Tibial nerve (tissue), 4 donors: ENCODE results near the gene ARAP1. TPM values are rescaled to one million over a fixed set of nuclear protein-coding genes. Genes with fewer than 3 reads are reported as not detected.
A peak's percentile ranks its signal among the peaks of the same experiment; 100 is the strongest.

Experiments used
- DNase-seq, 2 donors: peaks; one replicate each; pipeline ENCODE4 v3.0.0-alpha.2; 2019; ENCODE audit warnings: low spot score in 2 of 2
- H3K27ac ChIP-seq, 4 donors: fragments of 200-600 bp; sonication (generic) in 3 of 4; one replicate each; pipeline ENCODE4 v1.5.1; 2017 to 2019; ENCODE audit warnings: mild to moderate bottlenecking in 1 of 4
- H3K27me3 ChIP-seq, 2 donors: fragments of 200-600 bp; sonication (generic) in 1 of 2; one replicate each; pipeline versions ENCODE4 v1.5.1 to v1.6.0; 2017 to 2019
- H3K36me3 ChIP-seq, 3 donors: fragments of 200-600 bp; sonication (generic); one replicate each; pipeline ENCODE4 v1.5.1; 2018 to 2019
- H3K4me1 ChIP-seq, 4 donors: fragments of 200-600 bp; sonication (generic) in 3 of 4; one replicate each; pipeline ENCODE4 v1.5.1; 2017 to 2019
- H3K4me3 ChIP-seq, 4 donors: fragments of 200-600 bp; sonication (generic) in 3 of 4; one replicate each; pipeline ENCODE4 v1.5.1; 2017 to 2019; ENCODE audit warnings: mild to moderate bottlenecking in 1 of 4, moderate library complexity in 1 of 4
- H3K9me3 ChIP-seq, 4 donors: fragments of 200-600 bp; sonication (generic) in 3 of 4; one replicate each; pipeline ENCODE4 v1.5.1; 2017 to 2019
- CTCF ChIP-seq, 5 experiments: fragments of 200-600 bp in 3 of 5; fragments of 450-650 bp in 2 of 5; sonication (generic) in 3 of 5; IDR thresholded peaks; one replicate each; pipeline ENCODE4 v1.5.1; 2016 to 2019; ENCODE audit warnings: antibody characterized with exemption in 5 of 5, mild to moderate bottlenecking in 3 of 5, moderate library complexity in 2 of 5
- EP300 ChIP-seq, 2 donors: sonication (generic); formaldehyde crosslinking; IDR thresholded peaks; one replicate each; pipeline ENCODE4 v1.6.1; 2017; ENCODE audit warnings: antibody characterized with exemption in 2 of 2, mild to moderate bottlenecking in 1 of 2
- POLR2A ChIP-seq, 2 donors: fragments of 450-650 bp; IDR thresholded peaks; one replicate each; pipeline ENCODE4 v1.6.1; 2017; ENCODE audit warnings: antibody characterized with exemption in 2 of 2, mild to moderate bottlenecking in 2 of 2, moderate library complexity in 2 of 2
- WGBS, 2 donors: methylation state at CpG; one replicate each; pipeline ENCODE4 v1.1.5; 2018; 5-methylcytosine and 5-hydroxymethylcytosine counted together
- total RNA-seq, 4 donors: library from RNA; depleted of rRNA; stranded (reverse); fragments of >200 nt; gene quantifications; one replicate each; pipeline ENCODE4 v1.1.0, GENCODE V29; 2016

Gene ARAP1
- total RNA-seq, 4 donors from 2014 or later = 104 to 151 (median 149) TPM

DNA sequence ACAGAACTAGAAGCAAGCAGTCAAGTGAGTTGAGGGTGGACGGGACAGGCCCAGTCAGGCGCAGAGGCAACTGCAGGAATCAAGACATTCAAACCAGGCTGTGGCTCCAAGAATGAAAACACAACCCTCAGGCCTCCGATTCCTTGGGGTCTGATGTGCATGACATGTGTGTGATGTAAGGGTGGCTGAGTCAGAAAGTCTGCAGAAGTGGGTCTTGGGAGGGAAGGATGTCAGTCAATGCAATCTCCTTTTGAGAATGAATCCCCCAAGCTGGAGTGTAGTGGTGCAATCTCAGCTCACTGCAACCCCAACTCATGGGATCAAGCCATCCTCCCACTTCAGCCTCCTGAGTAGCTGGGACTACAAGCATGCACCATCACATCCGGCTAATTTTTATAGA is 62.0 kb downstream of the ARAP1 start:
- Histone ChIP-seq H3K27me3 (no peaks in the 10 kb centered on the region), H3K36me3 (peaks cover 5 to 100% (median 47%) of the 10 kb centered on the region in 3 donors), H3K27ac (no peak overlapping the region), H3K4me3 (no peak overlapping the region), H3K9me3 (no peaks in the 10 kb centered on the region), H3K4me1 (peaks cover 0 to 26% (median 5%) of the 10 kb centered on the region in 4 donors)
- TF ChIP-seq EP300 (IDR thresholded peaks at IDR 0.05) = no peak
- no peak for TF ChIP-seq CTCF (IDR thresholded peaks at IDR 0.05)
- no peak for TF ChIP-seq POLR2A (IDR thresholded peaks at IDR 0.05)
- WGBS, 2 donors = 78 to 91% methylated on average over 4 of the region's 4 CpGs
- no peak for DNase-seq

- H3K4me3 ChIP-seq = no peak overlapping the region
- H3K27ac ChIP-seq = peak overlapping the region in 1 of 4 donors; percentile 17
- WGBS, 2 donors = 77 to 89% methylated on average over 6 to 7 of the region's 7 CpGs
- no peaks in the 10 kb centered on the region for H3K9me3 ChIP-seq
- DNase-seq = no peak
- H3K36me3 ChIP-seq = peaks cover 5 to 90% (median 41%) of the 10 kb centered on the region in 3 donors
- no peak for TF ChIP-seq CTCF (IDR thresholded peaks at IDR 0.05)
- no peak for TF ChIP-seq POLR2A (IDR thresholded peaks at IDR 0.05)
- TF ChIP-seq EP300 (IDR thresholded peaks at IDR 0.05) = no peak
- no peaks in the 10 kb centered on the region for H3K27me3 ChIP-seq
- peaks cover 0 to 38% (median 17%) of the 10 kb centered on the region in 4 donors for H3K4me1 ChIP-seq
Observed at GRCh38 chr11:72688929-72689328, 63.3 kb downstream of the ARAP1 start.

DNA sequence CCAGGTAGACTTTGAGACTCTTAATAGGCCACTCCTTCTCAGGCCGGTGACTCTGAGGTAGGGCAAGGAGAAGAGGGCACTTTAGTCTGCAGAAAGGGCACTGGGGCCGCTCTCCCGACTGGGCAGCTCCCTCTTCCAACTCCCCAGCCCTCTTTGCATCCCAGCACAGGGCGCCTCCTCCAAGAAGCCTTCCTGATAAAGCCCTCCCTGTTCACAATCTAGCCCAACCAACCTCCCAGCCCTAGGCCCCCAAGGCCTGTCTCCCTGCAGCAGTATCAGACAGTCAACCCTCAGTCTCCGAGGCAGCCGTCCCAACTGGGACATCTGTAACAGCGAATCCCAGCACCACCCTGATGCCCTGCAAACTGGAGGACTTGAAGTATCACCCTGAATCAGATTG is 63.7 kb downstream of the ARAP1 start:
- H3K36me3 ChIP-seq = peaks cover 5 to 86% (median 40%) of the 10 kb centered on the region in 3 donors
- H3K4me1 ChIP-seq = peaks cover 0 to 43% (median 18%) of the 10 kb centered on the region in 4 donors
- no peak overlapping the region for H3K4me3 ChIP-seq
- no peaks in the 10 kb centered on the region for H3K27me3 ChIP-seq
- H3K9me3 ChIP-seq = no peaks in the 10 kb centered on the region
- no peak for DNase-seq
- WGBS, 2 donors = 88 to 90% methylated on average over 7 of the region's 7 CpGs
- peak overlapping the region in 1 of 4 donors; percentile 17 for H3K27ac ChIP-seq
- TF ChIP-seq EP300 (IDR thresholded peaks at IDR 0.05) (no peak), CTCF (IDR thresholded peaks at IDR 0.05) (no peak), POLR2A (IDR thresholded peaks at IDR 0.05) (no peak)

DNA sequence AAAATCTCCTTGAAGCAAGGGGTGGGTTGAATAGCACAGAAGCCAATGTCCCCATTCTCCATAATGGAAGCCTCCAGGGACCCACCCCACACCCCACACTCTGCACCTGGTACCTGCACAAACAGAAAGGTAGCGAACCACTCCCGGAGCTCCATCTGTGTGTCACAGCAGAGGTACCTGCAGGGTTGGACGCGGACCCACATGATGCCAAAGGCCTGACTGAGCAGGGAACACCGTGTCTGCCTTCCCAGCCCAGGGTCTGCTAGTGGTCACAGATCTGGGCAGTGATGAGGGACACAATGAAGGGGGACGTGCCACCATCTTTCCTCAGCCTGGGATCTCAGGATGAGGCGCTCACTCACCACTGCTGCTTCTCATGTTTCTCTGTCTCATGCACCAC is 64.9 kb downstream of the ARAP1 start:
- Histone ChIP-seq H3K36me3 (peaks cover 0 to 74% (median 33%) of the 10 kb centered on the region in 3 donors), H3K27me3 (no peaks in the 10 kb centered on the region), H3K9me3 (no peaks in the 10 kb centered on the region), H3K27ac (peak overlapping the region in 1 of 4 donors; percentile 5), H3K4me1 (peaks cover 0 to 46% (median 18%) of the 10 kb centered on the region in 4 donors), H3K4me3 (no peak overlapping the region)
- TF ChIP-seq POLR2A (IDR thresholded peaks at IDR 0.05) = no peak
- no peak for TF ChIP-seq CTCF (IDR thresholded peaks at IDR 0.05)
- TF ChIP-seq EP300 (IDR thresholded peaks at IDR 0.05) = no peak
- 88 to 90% methylated on average over 4 to 7 of the region's 7 CpGs for WGBS, 2 donors
- no peak for DNase-seq

GRCh38 chr11:72686639-72687220 is 65.5 kb downstream of the ARAP1 start:
- Histone ChIP-seq H3K9me3 (no peaks in the 10 kb centered on the region), H3K27ac (peak overlapping the region in 1 of 4 donors; percentile 55), H3K36me3 (peaks cover 0 to 68% (median 31%) of the 10 kb centered on the region in 3 donors), H3K27me3 (no peaks in the 10 kb centered on the region), H3K4me3 (no peak overlapping the region), H3K4me1 (peaks cover 0 to 50% (median 18%) of the 10 kb centered on the region in 4 donors)
- WGBS, 2 donors = 38 to 42% methylated on average over 8 of the region's 8 CpGs
- DNase-seq = no peak
- TF ChIP-seq POLR2A (IDR thresholded peaks at IDR 0.05) (no peak), EP300 (IDR thresholded peaks at IDR 0.05) (no peak), CTCF (IDR thresholded peaks at IDR 0.05) (no peak)
